Activated naive CD4-positive, alpha-beta T cell treated with anti-CD3 and anti-CD28 coated beads, Interleukin-2, amount 50 U/mL, for 16 hours (primary cell): ENCODE measurements around the gene ZNF534.
"Not testable (repeated sequence)": the region's sequence is repeated elsewhere in the genome, so short reads cannot be mapped to it uniquely, and the experiment has no call there.

Experiments used
- DNase-seq: peaks from one replicate; pipeline ENCODE4 v3.0.0-alpha.2; 2020

Gene ZNF534

DNA sequence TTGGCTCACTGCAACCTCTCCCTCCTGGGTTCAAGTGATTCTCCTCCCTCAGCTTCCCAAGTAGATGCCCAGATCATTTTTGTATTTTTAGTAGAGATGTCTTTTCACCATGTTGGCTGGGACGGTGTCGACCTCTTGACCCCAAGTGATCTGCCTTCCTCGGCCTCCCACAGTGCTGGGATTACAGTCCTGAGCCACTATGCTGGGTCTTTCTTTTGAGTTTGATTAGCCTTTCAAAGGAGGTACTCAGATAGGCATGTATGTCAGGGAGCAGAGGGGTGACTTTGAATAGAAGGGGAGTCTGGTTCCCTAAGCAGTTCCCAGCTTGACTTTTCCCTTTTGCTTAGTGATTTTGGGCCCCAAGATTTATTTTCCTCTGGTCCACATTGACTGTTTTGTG, 71.5 kb downstream of the ZNF534 start:
- not testable (repeated sequence) for DNase-seq

DNA sequence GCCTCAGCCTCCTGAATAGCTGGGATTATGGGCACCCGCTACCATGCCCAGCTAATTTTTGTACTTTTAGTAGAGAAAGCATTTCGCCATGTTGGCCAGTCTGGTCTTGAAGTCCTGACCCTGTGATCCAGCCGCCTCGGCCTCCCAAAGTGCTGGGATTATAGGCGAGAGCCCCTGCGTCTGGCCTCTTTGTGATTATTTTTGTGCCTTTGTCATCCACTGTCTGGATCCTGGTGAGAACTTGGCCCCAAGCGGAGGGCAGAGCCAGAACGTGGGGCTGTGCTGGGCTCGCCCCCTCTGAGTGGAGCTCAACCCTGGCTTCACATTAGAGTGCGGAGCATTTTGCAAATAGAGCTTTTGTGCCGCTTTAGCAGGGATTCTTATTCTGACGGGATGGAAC, 72.0 kb downstream of the ZNF534 start:
- not testable (repeated sequence) for DNase-seq
